ENCODE data around the gene TECPR1. TPM values are rescaled to one million over a fixed set of nuclear protein-coding genes. Genes with fewer than 3 reads are reported as not detected.

Gene TECPR1
- total RNA-seq, 1 donor from 2014 or later: 55.2 TPM

GRCh38 chr7:98187138-98187502 lies 64.9 kb downstream of the TECPR1 start:
- H3K9me3 ChIP-seq: no peaks in the 10 kb centered on the region
- H3K27me3 ChIP-seq: no peaks in the 10 kb centered on the region
- no peak overlapping the region for H3K27ac ChIP-seq
- intact Hi-C loops (cut with DNase I): no loop called here
- H3K4me1 ChIP-seq: peaks cover 3% of the 10 kb centered on the region
- ATAC-seq (no peak), DNase-seq (no peak)
- H3K36me3 ChIP-seq: peaks cover 19% of the 10 kb centered on the region
- no peak for TF ChIP-seq CTCF (IDR thresholded peaks at IDR 0.05)
- no peak overlapping the region for H3K4me3 ChIP-seq

- DNase-seq: no peak
- Histone ChIP-seq H3K9me3 (no peaks in the 10 kb centered on the region), H3K36me3 (peaks cover 13% of the 10 kb centered on the region), H3K4me3 (no peak overlapping the region), H3K27me3 (no peaks in the 10 kb centered on the region), H3K4me1 (peaks cover 3% of the 10 kb centered on the region), H3K27ac (no peak overlapping the region)
- TF ChIP-seq CTCF (IDR thresholded peaks at IDR 0.05): no peak
- intact Hi-C loops (cut with DNase I): no loop called here
- ATAC-seq: peak; percentile 45
These were observed 65.4 kb downstream of the TECPR1 start for GRCh38 chr7:98186452-98187137.

GRCh38 chr7:98185101-98185500 lies 66.9 kb downstream of the TECPR1 start:
- H3K27ac ChIP-seq: no peak overlapping the region
- no peak for ATAC-seq
- H3K27me3 ChIP-seq: no peaks in the 10 kb centered on the region
- peaks cover 3% of the 10 kb centered on the region for H3K4me1 ChIP-seq
- H3K4me3 ChIP-seq: no peak overlapping the region
- H3K9me3 ChIP-seq: no peaks in the 10 kb centered on the region
- no peaks in the 10 kb centered on the region for H3K36me3 ChIP-seq
- no peak for DNase-seq
- intact Hi-C loops (cut with DNase I): no loop called here
- TF ChIP-seq CTCF (IDR thresholded peaks at IDR 0.05): no peak

- Histone ChIP-seq H3K4me3 (no peak overlapping the region), H3K27ac (no peak overlapping the region), H3K36me3 (peaks cover 5% of the 10 kb centered on the region), H3K9me3 (no peaks in the 10 kb centered on the region), H3K4me1 (peaks cover 16% of the 10 kb centered on the region), H3K27me3 (no peaks in the 10 kb centered on the region)
- intact Hi-C loops (cut with DNase I): no loop called here
- TF ChIP-seq CTCF (IDR thresholded peaks at IDR 0.05): no peak
- no peak for DNase-seq
- ATAC-seq: no peak
These were observed 71.3 kb downstream of the TECPR1 start for GRCh38 chr7:98180751-98181150.

- H3K27ac ChIP-seq: peak overlapping the region; percentile 60
- intact Hi-C loops (cut with DNase I): no loop called here
- peaks cover 16% of the 10 kb centered on the region for H3K4me1 ChIP-seq
- H3K36me3 ChIP-seq: peaks cover 17% of the 10 kb centered on the region
- ATAC-seq: peak; percentile 43
- TF ChIP-seq CTCF (IDR thresholded peaks at IDR 0.05): no peak
- no peaks in the 10 kb centered on the region for H3K27me3 ChIP-seq
- no peak overlapping the region for H3K4me3 ChIP-seq
- no peak for DNase-seq
- H3K9me3 ChIP-seq: no peaks in the 10 kb centered on the region
These were observed 73.1 kb downstream of the TECPR1 start for GRCh38 chr7:98178762-98179490.
